Activated naive CD4-positive, alpha-beta T cell treated with anti-CD3 and anti-CD28 coated beads, Interleukin-2, amount 50 U/mL, for 24 hours (primary cell): ENCODE measurements around the gene PIP4K2C.
"Not testable (repeated sequence)": the region's sequence is repeated elsewhere in the genome, so short reads cannot be mapped to it uniquely, and the experiment has no call there.

Experiments
- H3K27ac Mint-ChIP-seq: one replicate; pipeline ENCODE4 v1.8.0; 2021; ENCODE audit warnings: mild to moderate bottlenecking, mixed read lengths
- H3K27me3 Mint-ChIP-seq: one replicate; pipeline ENCODE4 v1.8.0; 2021; ENCODE audit warnings: mixed read lengths
- H3K36me3 Mint-ChIP-seq: one replicate; pipeline ENCODE4 v1.8.0; 2021; ENCODE audit warnings: mixed read lengths
- H3K4me1 Mint-ChIP-seq: one replicate; pipeline ENCODE4 v1.8.0; 2021; ENCODE audit warnings: mixed read lengths
- H3K4me3 Mint-ChIP-seq: one replicate; pipeline ENCODE4 v1.8.0; 2021; ENCODE audit warnings: mild to moderate bottlenecking, mixed read lengths
- H3K9me3 Mint-ChIP-seq: one replicate; pipeline ENCODE4 v1.8.0; 2021; ENCODE audit warnings: mixed read lengths

PIP4K2C gene

DNA sequence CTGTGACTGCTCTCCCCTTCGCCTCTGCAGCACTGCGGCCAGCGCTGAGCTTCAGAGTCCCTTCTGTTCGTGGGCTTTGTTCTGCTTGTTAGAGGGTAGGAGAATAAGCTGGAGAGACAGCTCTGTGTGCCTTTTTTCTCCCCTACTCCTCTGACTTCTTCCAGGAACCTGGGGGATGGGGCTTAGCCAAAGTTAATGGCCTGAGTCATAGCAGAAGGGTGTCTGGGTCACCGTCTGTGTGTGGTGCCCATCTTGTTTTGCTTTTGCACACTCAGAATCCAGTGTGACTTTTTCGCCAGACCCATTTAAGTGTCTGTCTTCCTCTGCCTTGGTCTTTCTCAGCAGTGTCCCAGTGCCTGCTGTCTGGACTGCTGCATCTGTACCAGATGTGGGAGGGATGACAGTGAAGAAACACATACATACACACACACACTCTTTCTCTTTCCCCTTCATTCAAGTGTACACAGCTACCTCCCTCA lies 38.1 kb upstream of the PIP4K2C start:
- Mint-ChIP-seq H3K36me3 (no peaks in the 10 kb centered on the region), H3K4me1 (peaks cover 14% of the 10 kb centered on the region), H3K9me3 (no peaks in the 10 kb centered on the region), H3K27me3 (peaks cover 2% of the 10 kb centered on the region), H3K27ac (no peak overlapping the region), H3K4me3 (no peak overlapping the region)

DNA sequence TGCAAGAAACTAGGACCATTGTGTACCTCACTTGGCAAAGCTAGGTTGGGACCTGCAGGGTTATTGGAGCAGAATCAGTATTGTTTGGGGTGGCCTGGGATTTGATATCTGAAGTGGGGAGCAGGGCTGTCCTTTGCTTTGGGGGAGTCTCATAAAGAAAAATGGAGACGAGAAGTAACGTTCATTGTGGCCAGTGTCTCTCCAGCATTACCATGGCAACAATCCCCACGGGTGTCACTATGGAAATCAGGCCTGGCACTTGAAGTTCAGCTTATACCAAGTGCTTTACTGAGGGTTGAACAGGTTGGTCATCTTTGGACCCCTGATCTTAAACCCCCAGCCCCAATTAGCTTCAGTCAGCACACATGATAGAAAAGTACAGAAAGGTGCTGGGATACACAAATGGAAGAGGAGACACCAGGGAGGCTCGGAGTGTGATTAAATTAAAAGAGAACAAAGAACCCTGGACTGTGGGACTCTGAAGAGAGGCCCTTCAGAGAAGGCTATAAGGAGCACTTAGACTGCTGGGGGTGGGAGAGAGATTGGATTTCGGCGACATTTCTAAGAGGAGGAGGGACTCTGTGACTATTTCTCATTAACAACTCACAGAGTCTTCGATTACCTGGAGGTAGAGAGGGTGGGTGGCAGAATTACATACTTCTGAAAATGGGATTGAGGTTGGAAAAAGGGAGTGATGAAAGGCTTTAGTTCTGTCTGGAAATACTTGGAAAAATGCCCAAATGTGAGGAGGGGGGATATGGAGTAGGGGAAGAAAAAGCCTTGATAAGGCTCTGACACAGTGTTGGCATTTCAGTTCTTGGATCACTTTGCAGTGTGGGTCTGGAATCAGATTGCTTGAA lies 37.4 kb upstream of the PIP4K2C start:
- Mint-ChIP-seq H3K27me3 (peaks cover 2% of the 10 kb centered on the region), H3K4me1 (peaks cover 14% of the 10 kb centered on the region), H3K9me3 (no peaks in the 10 kb centered on the region), H3K27ac (no peak overlapping the region), H3K4me3 (no peak overlapping the region), H3K36me3 (no peaks in the 10 kb centered on the region)

DNA sequence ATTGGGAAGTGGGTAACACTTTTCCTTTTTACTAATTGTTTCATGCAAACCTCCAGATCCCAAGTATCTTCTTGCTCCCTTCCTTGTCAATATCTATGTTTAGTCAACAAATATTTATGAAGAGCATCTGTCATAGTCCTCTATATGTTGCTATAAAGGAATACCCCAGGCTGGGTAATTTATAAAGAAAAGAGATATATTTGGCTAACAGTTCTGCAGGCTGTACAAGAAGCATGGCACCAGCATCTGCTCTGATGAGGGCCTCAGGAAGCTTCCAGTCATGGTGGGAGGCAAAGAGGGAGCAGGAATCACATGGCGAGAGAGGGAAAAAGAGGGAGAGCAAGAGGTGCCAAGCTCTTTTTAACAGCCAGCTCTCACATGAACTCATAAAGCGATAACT lies 36.5 kb upstream of the PIP4K2C start:
- H3K27ac Mint-ChIP-seq: no peak overlapping the region
- H3K9me3 Mint-ChIP-seq: no peaks in the 10 kb centered on the region
- no peaks in the 10 kb centered on the region for H3K36me3 Mint-ChIP-seq
- H3K4me3 Mint-ChIP-seq: no peak overlapping the region
- H3K27me3 Mint-ChIP-seq: peaks cover 2% of the 10 kb centered on the region
- peaks cover 10% of the 10 kb centered on the region for H3K4me1 Mint-ChIP-seq

GRCh38 chr12:57554897-57555296 lies 36.1 kb upstream of the PIP4K2C start:
- Mint-ChIP-seq H3K27me3 (peaks cover 2% of the 10 kb centered on the region), H3K36me3 (no peaks in the 10 kb centered on the region), H3K27ac (no peak overlapping the region), H3K4me3 (no peak overlapping the region), H3K4me1 (peaks cover 9% of the 10 kb centered on the region), H3K9me3 (no peaks in the 10 kb centered on the region)

DNA sequence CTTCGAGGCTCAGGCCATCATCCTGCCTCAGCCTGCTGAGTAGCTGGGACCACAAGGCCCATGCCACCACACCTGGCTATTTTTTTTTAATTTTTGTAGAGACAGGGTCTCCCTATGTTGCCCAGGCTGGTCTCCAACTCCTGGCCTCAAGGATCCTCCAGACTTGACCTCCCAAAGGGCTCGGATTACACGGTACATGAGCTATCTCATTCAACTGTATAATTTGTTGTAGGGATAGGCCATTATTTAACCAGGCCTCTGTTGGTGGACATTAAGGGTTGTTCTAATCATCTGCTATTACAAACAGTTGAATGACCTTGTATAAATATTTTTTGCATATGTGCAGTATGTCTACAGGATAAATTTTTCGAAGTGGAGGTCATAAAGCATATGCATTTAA lies 32.1 kb upstream of the PIP4K2C start:
- no peak overlapping the region for H3K4me3 Mint-ChIP-seq
- H3K27ac Mint-ChIP-seq: no peak overlapping the region
- H3K9me3 Mint-ChIP-seq: no peaks in the 10 kb centered on the region

DNA sequence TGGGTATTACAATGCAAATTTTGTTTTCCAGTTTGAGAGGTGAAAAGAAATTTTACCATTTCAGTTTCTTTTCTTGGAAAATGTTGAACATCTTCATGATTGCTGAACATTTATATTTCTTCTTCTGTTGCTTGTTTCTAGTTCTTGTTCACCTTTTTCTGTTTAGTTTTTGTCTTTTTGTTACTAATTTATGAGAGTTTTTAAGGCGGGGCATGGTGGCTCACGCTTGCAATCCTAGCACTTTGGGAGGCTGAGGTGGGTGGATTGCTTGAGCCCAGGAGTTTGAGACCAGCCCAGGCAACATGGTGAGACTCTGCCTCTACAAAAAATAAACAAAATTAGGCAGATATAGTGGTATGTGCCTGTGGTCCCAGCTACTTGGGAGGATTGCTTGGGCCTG lies 30.5 kb upstream of the PIP4K2C start:
- H3K4me1 Mint-ChIP-seq: no peaks in the 10 kb centered on the region
- no peak overlapping the region for H3K27ac Mint-ChIP-seq

More for the DNA sequence above, 32.1 kb upstream of the PIP4K2C start:
- Mint-ChIP-seq H3K27me3 (no peaks in the 10 kb centered on the region), H3K4me1 (no peaks in the 10 kb centered on the region), H3K36me3 (no peaks in the 10 kb centered on the region)

DNA sequence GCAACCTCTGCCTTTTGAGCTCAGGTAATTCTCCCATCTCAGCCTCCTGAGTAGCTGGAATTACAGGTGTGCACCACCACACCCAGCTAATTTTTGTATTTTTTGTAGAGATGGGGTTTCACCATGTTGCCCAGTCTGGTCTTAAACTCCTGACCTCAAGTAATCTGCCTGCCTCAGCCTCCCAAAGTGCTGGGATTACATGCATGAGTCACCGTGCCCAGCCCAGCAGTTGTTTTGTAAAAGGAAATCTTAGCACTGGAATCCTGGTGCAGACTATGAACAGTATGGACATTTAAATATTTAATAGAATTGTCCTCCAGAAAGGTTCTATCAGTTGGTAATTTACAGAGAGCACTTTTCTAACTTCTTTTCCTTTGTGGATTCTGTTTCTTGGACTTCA lies 29.9 kb upstream of the PIP4K2C start:
- not testable (repeated sequence) for H3K27me3 Mint-ChIP-seq

More for the DNA sequence above, 30.5 kb upstream of the PIP4K2C start:
- H3K4me3 Mint-ChIP-seq: no peak overlapping the region
- H3K27me3 Mint-ChIP-seq: no peaks in the 10 kb centered on the region
- H3K36me3 Mint-ChIP-seq: no peaks in the 10 kb centered on the region
- H3K9me3 Mint-ChIP-seq: no peaks in the 10 kb centered on the region

DNA sequence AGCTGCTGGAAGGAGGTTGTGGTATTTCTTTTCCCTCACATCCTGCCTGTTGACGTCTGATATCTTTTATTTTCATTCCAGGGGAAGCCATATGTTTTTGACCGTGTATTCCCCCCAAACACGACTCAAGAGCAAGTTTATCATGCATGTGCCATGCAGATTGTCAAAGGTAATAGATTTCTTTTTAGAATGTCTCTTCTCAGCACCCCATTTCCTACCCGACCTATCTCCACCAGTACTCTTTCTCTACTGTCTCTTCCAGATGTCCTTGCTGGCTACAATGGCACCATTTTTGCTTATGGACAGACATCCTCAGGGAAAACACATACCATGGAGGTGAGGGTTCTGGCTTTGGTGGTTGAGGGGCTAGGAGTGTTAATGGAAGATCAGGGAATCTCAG lies 27.6 kb upstream of the PIP4K2C start:
- Mint-ChIP-seq H3K9me3 (no peaks in the 10 kb centered on the region), H3K36me3 (no peaks in the 10 kb centered on the region), H3K27me3 (peaks cover 1% of the 10 kb centered on the region), H3K4me3 (no peak overlapping the region), H3K4me1 (no peaks in the 10 kb centered on the region), H3K27ac (no peak overlapping the region)

More for the DNA sequence above, 29.9 kb upstream of the PIP4K2C start:
- H3K9me3 Mint-ChIP-seq, H3K4me3 Mint-ChIP-seq, H3K4me1 Mint-ChIP-seq, H3K36me3 Mint-ChIP-seq, H3K27ac Mint-ChIP-seq: not testable (repeated sequence)

GRCh38 chr12:57564178-57564740 lies 26.7 kb upstream of the PIP4K2C start:
- Mint-ChIP-seq H3K27ac (no peak overlapping the region), H3K4me3 (no peak overlapping the region), H3K36me3 (no peaks in the 10 kb centered on the region), H3K9me3 (no peaks in the 10 kb centered on the region), H3K4me1 (no peaks in the 10 kb centered on the region), H3K27me3 (peaks cover 1% of the 10 kb centered on the region)

DNA sequence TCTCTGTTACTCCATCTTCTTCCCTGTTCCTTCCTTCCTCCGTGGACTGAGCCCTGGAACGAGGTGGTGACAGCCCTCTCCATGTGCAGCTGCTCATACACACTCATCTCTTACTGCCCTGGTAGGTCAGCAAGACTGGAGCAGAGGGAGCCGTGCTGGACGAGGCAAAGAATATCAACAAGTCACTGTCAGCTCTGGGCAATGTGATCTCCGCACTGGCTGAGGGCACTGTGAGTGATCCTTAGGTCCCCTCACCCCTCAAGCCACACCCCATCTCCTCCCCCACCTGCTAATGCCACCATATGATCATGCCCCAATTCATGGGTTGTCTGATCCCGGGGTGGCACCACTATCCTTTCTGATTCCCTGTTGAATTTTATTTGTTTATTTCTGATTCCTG lies 22.2 kb upstream of the PIP4K2C start:
- Mint-ChIP-seq H3K4me3 (no peak overlapping the region), H3K27ac (no peak overlapping the region), H3K27me3 (peaks cover 1% of the 10 kb centered on the region), H3K9me3 (no peaks in the 10 kb centered on the region), H3K36me3 (no peaks in the 10 kb centered on the region), H3K4me1 (no peaks in the 10 kb centered on the region)

DNA sequence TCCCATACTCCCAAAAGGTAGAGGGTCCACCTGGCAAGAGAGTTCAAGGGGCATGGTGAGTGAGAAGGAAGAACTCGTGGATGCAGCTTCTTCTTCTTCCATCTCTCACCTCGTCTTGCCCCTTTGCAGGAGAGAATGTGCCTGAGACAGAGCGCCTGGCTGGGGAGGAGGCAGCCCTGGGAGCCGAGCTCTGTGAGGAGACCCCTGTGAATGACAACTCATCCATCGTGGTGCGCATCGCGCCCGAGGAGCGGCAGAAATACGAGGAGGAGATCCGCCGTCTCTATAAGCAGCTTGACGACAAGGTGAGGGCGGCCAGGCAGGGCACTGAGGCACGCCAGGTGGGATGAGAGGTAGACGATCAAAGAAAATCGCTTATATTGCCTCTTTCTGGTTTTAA lies 21.1 kb upstream of the PIP4K2C start:
- no peak overlapping the region for H3K4me3 Mint-ChIP-seq
- no peaks in the 10 kb centered on the region for H3K4me1 Mint-ChIP-seq
- H3K36me3 Mint-ChIP-seq: no peaks in the 10 kb centered on the region
- H3K27ac Mint-ChIP-seq: no peak overlapping the region
- peaks cover 1% of the 10 kb centered on the region for H3K27me3 Mint-ChIP-seq
- H3K9me3 Mint-ChIP-seq: no peaks in the 10 kb centered on the region

DNA sequence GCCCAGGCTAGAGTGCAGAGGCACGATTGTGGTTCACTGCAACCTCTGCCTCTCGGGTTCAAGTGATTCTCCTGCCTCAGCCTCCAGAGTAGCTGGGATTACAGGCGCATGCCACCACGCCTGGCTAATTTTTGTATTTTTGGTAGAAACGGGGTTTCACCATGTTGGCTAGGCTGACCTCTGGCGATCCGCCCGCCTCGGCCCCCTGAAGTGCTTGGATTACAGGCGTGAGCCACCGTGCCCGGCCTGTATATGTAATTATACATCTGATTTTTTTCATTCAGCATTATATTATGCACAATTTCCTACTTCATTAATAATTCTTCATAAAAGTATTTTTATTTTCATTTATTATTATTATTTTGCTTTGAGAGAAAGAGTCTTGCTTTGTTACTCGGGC lies 20.6 kb upstream of the PIP4K2C start:
- H3K4me3 Mint-ChIP-seq, H3K4me1 Mint-ChIP-seq, H3K27me3 Mint-ChIP-seq, H3K27ac Mint-ChIP-seq, H3K36me3 Mint-ChIP-seq, H3K9me3 Mint-ChIP-seq: not testable (repeated sequence)

DNA sequence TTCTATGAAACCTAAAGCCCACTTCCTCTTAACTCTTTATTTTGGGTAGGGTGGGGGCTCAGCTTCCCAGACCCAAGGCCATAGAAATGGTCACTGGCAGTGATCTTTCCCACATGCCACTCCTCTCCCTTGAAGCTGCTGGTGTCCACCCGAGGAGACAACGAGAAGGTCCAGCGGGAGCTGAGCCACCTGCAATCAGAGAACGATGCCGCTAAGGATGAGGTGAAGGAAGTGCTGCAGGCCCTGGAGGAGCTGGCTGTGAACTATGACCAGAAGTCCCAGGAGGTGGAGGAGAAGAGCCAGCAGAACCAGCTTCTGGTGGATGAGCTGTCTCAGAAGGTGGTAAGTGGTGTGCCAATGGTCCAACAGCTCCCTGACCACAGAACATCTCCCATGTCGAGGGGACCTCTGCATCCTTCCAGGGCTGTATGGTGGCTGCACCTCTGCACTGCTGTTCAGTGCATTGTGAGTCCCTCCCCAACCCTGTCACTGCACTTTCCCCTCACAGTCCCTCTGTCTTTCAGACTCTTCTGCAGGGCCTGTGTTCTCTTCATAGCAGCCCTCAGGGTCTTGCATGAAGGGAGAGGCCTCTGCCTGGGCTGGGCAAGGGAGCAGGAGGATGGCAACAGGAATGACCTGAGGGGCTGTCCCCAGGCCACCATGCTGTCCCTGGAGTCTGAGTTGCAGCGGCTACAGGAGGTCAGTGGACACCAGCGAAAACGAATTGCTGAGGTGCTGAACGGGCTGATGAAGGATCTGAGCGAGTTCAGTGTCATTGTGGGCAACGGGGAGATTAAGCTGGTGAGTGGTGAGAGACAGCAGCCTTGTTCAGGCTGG lies 18.8 kb upstream of the PIP4K2C start:
- H3K4me1 Mint-ChIP-seq: no peaks in the 10 kb centered on the region
- H3K9me3 Mint-ChIP-seq: no peaks in the 10 kb centered on the region
- no peak overlapping the region for H3K27ac Mint-ChIP-seq
- H3K36me3 Mint-ChIP-seq: no peaks in the 10 kb centered on the region
- H3K4me3 Mint-ChIP-seq: no peak overlapping the region
- H3K27me3 Mint-ChIP-seq: peaks cover 1% of the 10 kb centered on the region

DNA sequence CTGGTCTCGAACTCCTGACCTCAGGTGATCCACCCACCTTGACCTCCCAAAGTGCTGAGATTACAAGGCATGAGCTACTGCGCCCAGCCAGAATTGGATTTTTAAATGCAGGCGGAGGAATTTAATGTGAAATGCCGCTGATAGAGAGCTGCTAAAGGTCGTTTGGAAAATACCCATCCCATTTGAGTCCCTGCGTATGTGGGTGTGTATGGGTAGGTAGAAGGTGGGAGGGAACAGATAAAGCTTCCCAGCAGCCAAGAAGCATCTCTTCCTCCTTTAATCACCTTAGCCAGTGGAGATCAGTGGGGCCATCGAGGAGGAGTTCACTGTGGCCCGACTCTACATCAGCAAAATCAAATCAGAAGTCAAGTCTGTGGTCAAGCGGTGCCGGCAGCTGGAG lies 16.2 kb upstream of the PIP4K2C start:
- Mint-ChIP-seq H3K27me3 (no peaks in the 10 kb centered on the region), H3K36me3 (no peaks in the 10 kb centered on the region), H3K9me3 (no peaks in the 10 kb centered on the region), H3K4me1 (no peaks in the 10 kb centered on the region), H3K4me3 (no peak overlapping the region), H3K27ac (no peak overlapping the region)

DNA sequence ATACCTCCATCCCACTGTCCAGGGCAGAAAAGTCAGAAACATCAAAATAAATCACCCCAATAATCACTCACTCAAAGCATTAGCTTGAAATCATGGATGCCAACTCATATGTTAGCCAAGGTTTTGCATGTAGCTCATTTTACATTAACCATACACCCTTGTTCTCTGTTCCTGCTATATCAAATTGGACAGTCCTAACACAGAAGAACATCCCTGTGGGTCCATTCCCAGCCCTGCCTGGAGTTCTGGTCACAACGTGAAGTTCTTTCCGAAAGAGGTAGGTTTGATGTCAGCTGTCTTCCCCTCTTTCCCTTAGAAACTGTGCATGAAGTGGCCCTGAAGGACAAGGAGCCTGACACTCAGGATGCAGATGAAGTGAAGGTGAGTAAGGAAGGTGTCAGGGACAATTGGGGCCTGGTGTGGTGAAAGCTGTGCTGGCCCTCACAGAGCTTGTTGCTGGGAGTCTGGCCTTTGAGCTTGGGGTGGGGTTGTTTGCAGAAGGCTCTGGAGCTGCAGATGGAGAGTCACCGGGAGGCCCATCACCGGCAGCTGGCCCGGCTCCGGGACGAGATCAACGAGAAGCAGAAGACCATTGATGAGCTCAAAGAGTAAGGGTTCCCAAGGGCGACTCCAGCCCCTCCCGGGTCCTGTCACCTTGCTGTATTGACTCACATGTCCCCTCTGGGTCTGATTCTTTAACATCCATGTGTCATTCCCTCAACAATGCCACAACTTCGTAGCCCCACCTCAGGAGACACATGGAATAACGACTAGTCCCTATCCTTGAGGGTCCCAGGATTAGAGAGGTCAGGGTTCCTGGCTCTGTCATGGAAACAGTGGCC lies 15.0 kb upstream of the PIP4K2C start:
- H3K9me3 Mint-ChIP-seq: no peaks in the 10 kb centered on the region
- H3K4me3 Mint-ChIP-seq: no peak overlapping the region

More for the DNA sequence above, 15.0 kb upstream of the PIP4K2C start:
- Mint-ChIP-seq H3K27me3 (no peaks in the 10 kb centered on the region), H3K27ac (no peak overlapping the region), H3K4me1 (no peaks in the 10 kb centered on the region), H3K36me3 (no peaks in the 10 kb centered on the region)
